HG02798 (cell line): ENCODE measurements around the gene PDZD2.
"Not testable (repeated sequence)": the region's sequence is repeated elsewhere in the genome, so short reads cannot be mapped to it uniquely, and the experiment has no call there.

Source experiments
- ATAC-seq: cut with Tn5 transposase; IDR thresholded peaks from one replicate; pipeline ENCODE4 v1.9.1; 2021; ENCODE audit warnings: mild to moderate bottlenecking; ENCODE audit not compliant: unreplicated experiment, poor library complexity

Gene PDZD2

GRCh38 chr5:32020271-32020670 lies 381.3 kb downstream of the PDZD2 start:
- ATAC-seq = peak; percentile 88

- no peak for ATAC-seq
These were observed 382.0 kb downstream of the PDZD2 start for GRCh38 chr5:32020946-32021345.

GRCh38 chr5:32021771-32022170 lies 382.8 kb downstream of the PDZD2 start:
- no peak for ATAC-seq

GRCh38 chr5:32022638-32023037 lies 383.7 kb downstream of the PDZD2 start:
- no peak for ATAC-seq

GRCh38 chr5:32023816-32024215 lies 384.9 kb downstream of the PDZD2 start:
- ATAC-seq = no peak

GRCh38 chr5:32024751-32025150 lies 385.8 kb downstream of the PDZD2 start:
- no peak for ATAC-seq

- ATAC-seq = no peak
These were observed 388.3 kb downstream of the PDZD2 start for GRCh38 chr5:32027093-32027716.

- no peak for ATAC-seq
These were observed 389.0 kb downstream of the PDZD2 start for GRCh38 chr5:32027717-32028458.

GRCh38 chr5:32029261-32029660 lies 390.3 kb downstream of the PDZD2 start:
- no peak for ATAC-seq

- no peak for ATAC-seq
These were observed 390.9 kb downstream of the PDZD2 start for GRCh38 chr5:32029781-32030180.

- ATAC-seq = no peak
These were observed 391.3 kb downstream of the PDZD2 start for GRCh38 chr5:32030222-32030621.

GRCh38 chr5:32030686-32031085 lies 391.8 kb downstream of the PDZD2 start:
- ATAC-seq = no peak

- no peak for ATAC-seq
These were observed 392.2 kb downstream of the PDZD2 start for GRCh38 chr5:32031089-32031488.

- no peak for ATAC-seq
These were observed 399.6 kb downstream of the PDZD2 start for GRCh38 chr5:32038523-32038922.

GRCh38 chr5:32039133-32039532 lies 400.2 kb downstream of the PDZD2 start:
- ATAC-seq = not testable (repeated sequence)

- ATAC-seq = not testable (repeated sequence)
These were observed 400.7 kb downstream of the PDZD2 start for GRCh38 chr5:32039601-32040000.

- not testable (repeated sequence) for ATAC-seq
These were observed 401.3 kb downstream of the PDZD2 start for GRCh38 chr5:32040181-32040695.

- no peak for ATAC-seq
These were observed 403.6 kb downstream of the PDZD2 start for GRCh38 chr5:32042551-32042961.

GRCh38 chr5:32043105-32043504 lies 404.2 kb downstream of the PDZD2 start:
- ATAC-seq = no peak

- ATAC-seq = no peak
These were observed 405.5 kb downstream of the PDZD2 start for GRCh38 chr5:32044434-32044833.

- no peak for ATAC-seq
These were observed 406.0 kb downstream of the PDZD2 start for GRCh38 chr5:32044939-32045338.

- ATAC-seq = no peak
These were observed 408.1 kb downstream of the PDZD2 start for GRCh38 chr5:32047056-32047455.
